Activated T-helper 2 cell treated with anti-CD3 and anti-CD28 coated beads, Interferon-gamma antibody, Interleukin-2, Interleukin-4, amounts not matched to agents 10 μg/mL and 5 μg/mL and 100 μg/mL, durations not matched to agents 14 hours and 24 hours and 36 hours (primary cell): ENCODE measurements around the gene MIER1. TPM values are rescaled to one million over a fixed set of nuclear protein-coding genes. Genes with fewer than 3 reads are reported as not detected.

ENCODE experiments used
- DNase-seq: peaks from one replicate; pipeline ENCODE4 v3.0.0; 2021; ENCODE audit warnings: low spot score
- H3K27ac Mint-ChIP-seq: one replicate; pipeline ENCODE4 v1.8.0; 2021; ENCODE audit warnings: mixed read lengths
- H3K27me3 Mint-ChIP-seq: one replicate; pipeline ENCODE4 v1.8.0; 2021; ENCODE audit warnings: low read depth, mixed read lengths
- H3K36me3 Mint-ChIP-seq: one replicate; pipeline ENCODE4 v1.8.0; 2021; ENCODE audit warnings: low read depth, mixed read lengths
- H3K4me1 Mint-ChIP-seq: one replicate; pipeline ENCODE4 v1.8.0; 2021; ENCODE audit warnings: low read depth, mixed read lengths
- H3K4me3 Mint-ChIP-seq: one replicate; pipeline ENCODE4 v1.8.0; 2021; ENCODE audit warnings: low read depth, mild to moderate bottlenecking, moderate library complexity, mixed read lengths
- H3K9me3 Mint-ChIP-seq: one replicate; pipeline ENCODE4 v1.8.0; 2021; ENCODE audit warnings: mixed read lengths
- intact Hi-C: fragments of 100-400 bp; cut with micrococcal nuclease; formaldehyde crosslinking; loops from one replicate; pipeline ENCODE4 v1.15.1; 2023
- total RNA-seq: library from RNA; stranded (reverse); gene quantifications from 2 replicates; pipeline ENCODE4 v1.2.3, GENCODE V29; 2022

Gene MIER1
- total RNA-seq, 1 donor from 2014 or later: 44.5 TPM

GRCh38 chr1:66982561-66983260, 57.9 kb downstream of the MIER1 start:
- peaks cover 60% of the 10 kb centered on the region for H3K36me3 Mint-ChIP-seq
- DNase-seq: no peak
- H3K4me3 Mint-ChIP-seq: no peak overlapping the region
- no peaks in the 10 kb centered on the region for H3K9me3 Mint-ChIP-seq
- no peaks in the 10 kb centered on the region for H3K27me3 Mint-ChIP-seq
- intact Hi-C loops: loop anchor here (10.0 kb wide), 1 partner anchor 352 kb away; no protein-coding TSS in a partner anchor
- H3K27ac Mint-ChIP-seq: peak overlapping the region; percentile 1
- peaks cover 27% of the 10 kb centered on the region for H3K4me1 Mint-ChIP-seq

GRCh38 chr1:66984491-66984890, 59.7 kb downstream of the MIER1 start:
- Mint-ChIP-seq H3K27ac (peak overlapping the region; percentile 51), H3K4me3 (no peak overlapping the region), H3K4me1 (peaks cover 27% of the 10 kb centered on the region), H3K9me3 (no peaks in the 10 kb centered on the region), H3K36me3 (peaks cover 63% of the 10 kb centered on the region), H3K27me3 (no peaks in the 10 kb centered on the region)
- intact Hi-C loops: loop anchor here (10.0 kb wide), 1 partner anchor 350 kb away; no protein-coding TSS in a partner anchor
- no peak for DNase-seq

GRCh38 chr1:66985835-66986234, 61.0 kb downstream of the MIER1 start:
- intact Hi-C loops: loop anchor here (10.0 kb wide), 1 partner anchor 349 kb away; no protein-coding TSS in a partner anchor
- no peak for DNase-seq

GRCh38 chr1:66993076-66993475, 68.3 kb downstream of the MIER1 start:
- peaks cover 6% of the 10 kb centered on the region for H3K4me1 Mint-ChIP-seq
- no peak overlapping the region for H3K4me3 Mint-ChIP-seq
- H3K9me3 Mint-ChIP-seq: no peaks in the 10 kb centered on the region
- H3K27ac Mint-ChIP-seq: no peak overlapping the region
- intact Hi-C loops: no loop called here
- H3K36me3 Mint-ChIP-seq: peaks cover 31% of the 10 kb centered on the region
- H3K27me3 Mint-ChIP-seq: no peaks in the 10 kb centered on the region
- no peak for DNase-seq

More at GRCh38 chr1:66985835-66986234, 61.0 kb downstream of the MIER1 start:
- H3K4me1 Mint-ChIP-seq: peaks cover 23% of the 10 kb centered on the region
- no peaks in the 10 kb centered on the region for H3K27me3 Mint-ChIP-seq
- no peak overlapping the region for H3K27ac Mint-ChIP-seq
- H3K36me3 Mint-ChIP-seq: peaks cover 67% of the 10 kb centered on the region
- no peak overlapping the region for H3K4me3 Mint-ChIP-seq
- no peaks in the 10 kb centered on the region for H3K9me3 Mint-ChIP-seq

- no peaks in the 10 kb centered on the region for H3K27me3 Mint-ChIP-seq
- H3K4me3 Mint-ChIP-seq: no peak overlapping the region
- H3K27ac Mint-ChIP-seq: no peak overlapping the region
Measured at GRCh38 chr1:66996018-66996682, 71.4 kb downstream of the MIER1 start.

GRCh38 chr1:66998972-66999371, 74.2 kb downstream of the MIER1 start:
- H3K4me1 Mint-ChIP-seq: peaks cover 15% of the 10 kb centered on the region
- no peaks in the 10 kb centered on the region for H3K27me3 Mint-ChIP-seq
- peaks cover 32% of the 10 kb centered on the region for H3K36me3 Mint-ChIP-seq
- H3K9me3 Mint-ChIP-seq: no peaks in the 10 kb centered on the region
- intact Hi-C loops: loop anchor here (5.0 kb wide), 1 partner anchor 53 kb away; the partner anchor contains the start of gene SLC35D1
- H3K27ac Mint-ChIP-seq: no peak overlapping the region
- DNase-seq: no peak
- no peak overlapping the region for H3K4me3 Mint-ChIP-seq

More at GRCh38 chr1:66996018-66996682, 71.4 kb downstream of the MIER1 start:
- Mint-ChIP-seq H3K9me3 (no peaks in the 10 kb centered on the region), H3K4me1 (peaks cover 15% of the 10 kb centered on the region), H3K36me3 (peaks cover 14% of the 10 kb centered on the region)
- intact Hi-C loops: loop anchor here (1.0 to 5.0 kb wide), 5 partner anchors 56 to 504 kb away; partner anchors contain the start of gene SLC35D1
- DNase-seq: peak; percentile 49

GRCh38 chr1:66999640-67000400, 75.0 kb downstream of the MIER1 start:
- DNase-seq: no peak
- Mint-ChIP-seq H3K27me3 (no peaks in the 10 kb centered on the region), H3K36me3 (peaks cover 35% of the 10 kb centered on the region), H3K9me3 (no peaks in the 10 kb centered on the region), H3K4me3 (no peak overlapping the region), H3K27ac (no peak overlapping the region), H3K4me1 (peaks cover 15% of the 10 kb centered on the region)
- intact Hi-C loops: loop anchor here (5.0 kb wide), 1 partner anchor 52 kb away; the partner anchor contains the start of gene SLC35D1

- H3K27me3 Mint-ChIP-seq: no peaks in the 10 kb centered on the region
- no peak overlapping the region for H3K27ac Mint-ChIP-seq
- no peak overlapping the region for H3K4me3 Mint-ChIP-seq
- H3K9me3 Mint-ChIP-seq: no peaks in the 10 kb centered on the region
- intact Hi-C loops: no loop called here
- no peak for DNase-seq
- H3K36me3 Mint-ChIP-seq: peaks cover 34% of the 10 kb centered on the region
- H3K4me1 Mint-ChIP-seq: peaks cover 8% of the 10 kb centered on the region
Measured at GRCh38 chr1:67001682-67002425, 77.1 kb downstream of the MIER1 start.

GRCh38 chr1:67004176-67004575, 79.4 kb downstream of the MIER1 start:
- Mint-ChIP-seq H3K4me1 (no peaks in the 10 kb centered on the region), H3K9me3 (no peaks in the 10 kb centered on the region), H3K4me3 (no peak overlapping the region), H3K27ac (no peak overlapping the region), H3K27me3 (no peaks in the 10 kb centered on the region), H3K36me3 (peaks cover 40% of the 10 kb centered on the region)
- DNase-seq: no peak
- intact Hi-C loops: no loop called here

GRCh38 chr1:67005068-67005467, 80.3 kb downstream of the MIER1 start:
- H3K27ac Mint-ChIP-seq: no peak overlapping the region
- no peak overlapping the region for H3K4me3 Mint-ChIP-seq
- peaks cover 49% of the 10 kb centered on the region for H3K36me3 Mint-ChIP-seq
- H3K4me1 Mint-ChIP-seq: no peaks in the 10 kb centered on the region
- H3K9me3 Mint-ChIP-seq: no peaks in the 10 kb centered on the region
- intact Hi-C loops: no loop called here
- no peak for DNase-seq
- H3K27me3 Mint-ChIP-seq: no peaks in the 10 kb centered on the region

- intact Hi-C loops: no loop called here
- peaks cover 5% of the 10 kb centered on the region for H3K4me1 Mint-ChIP-seq
- H3K27me3 Mint-ChIP-seq: no peaks in the 10 kb centered on the region
- H3K4me3 Mint-ChIP-seq: no peak overlapping the region
- no peaks in the 10 kb centered on the region for H3K9me3 Mint-ChIP-seq
- no peak for DNase-seq
- no peak overlapping the region for H3K27ac Mint-ChIP-seq
- H3K36me3 Mint-ChIP-seq: peaks cover 52% of the 10 kb centered on the region
Measured at GRCh38 chr1:67009792-67010191, 85.0 kb downstream of the MIER1 start.

- DNase-seq: no peak
- Mint-ChIP-seq H3K4me1 (peaks cover 5% of the 10 kb centered on the region), H3K27me3 (no peaks in the 10 kb centered on the region), H3K36me3 (peaks cover 47% of the 10 kb centered on the region), H3K4me3 (no peak overlapping the region), H3K9me3 (no peaks in the 10 kb centered on the region), H3K27ac (no peak overlapping the region)
- intact Hi-C loops: no loop called here
Measured at GRCh38 chr1:67013573-67013972, 88.8 kb downstream of the MIER1 start.
